Bone marrow (tissue), 2 donors: ENCODE measurements around the gene MIB1.

ENCODE experiments used
- DNase-seq, 2 donors: peaks; one replicate each; lab custom pipeline; 2025; lab: John Stamatoyannopoulos, UW

Gene MIB1

DNA sequence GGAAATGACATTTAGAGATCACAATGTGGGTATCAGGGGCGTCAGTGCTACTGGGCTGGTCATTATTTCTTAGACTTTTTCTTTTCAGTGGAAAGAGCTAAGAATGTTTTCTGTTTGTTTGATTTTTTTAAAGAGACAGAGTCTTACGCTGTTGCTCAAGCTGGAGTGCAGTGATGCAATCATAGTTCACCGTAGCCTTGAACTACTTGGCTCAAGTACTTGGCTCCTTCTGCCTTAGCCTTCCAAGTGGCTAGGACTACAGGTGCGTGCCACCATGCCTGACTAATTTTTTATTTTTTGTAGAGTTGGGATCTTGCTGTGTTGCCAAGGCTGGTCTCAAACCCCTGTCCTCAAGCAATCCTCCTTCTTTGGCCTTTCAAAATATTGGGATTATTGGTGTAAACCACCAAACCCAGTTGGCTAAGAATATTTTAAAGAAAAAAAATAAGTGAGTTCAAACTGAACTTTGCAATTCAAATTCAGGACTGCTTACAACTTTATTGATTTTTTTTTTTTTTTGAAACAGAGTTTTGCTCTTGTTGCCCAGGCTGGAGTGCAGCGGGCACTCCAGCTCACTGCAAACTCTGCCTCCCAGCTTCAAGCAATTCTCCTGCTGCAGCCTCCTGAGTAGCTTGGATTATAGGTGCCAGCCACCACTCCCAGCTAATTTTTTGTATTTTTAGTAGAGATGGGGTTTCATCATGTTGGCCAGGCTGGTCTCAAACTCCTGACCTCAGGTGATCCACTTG, 154.2 kb downstream of the MIB1 start:
- no peak for DNase-seq

- no peak for DNase-seq
Measured at GRCh38 chr18:21896732-21897336, 156.2 kb downstream of the MIB1 start.

DNA sequence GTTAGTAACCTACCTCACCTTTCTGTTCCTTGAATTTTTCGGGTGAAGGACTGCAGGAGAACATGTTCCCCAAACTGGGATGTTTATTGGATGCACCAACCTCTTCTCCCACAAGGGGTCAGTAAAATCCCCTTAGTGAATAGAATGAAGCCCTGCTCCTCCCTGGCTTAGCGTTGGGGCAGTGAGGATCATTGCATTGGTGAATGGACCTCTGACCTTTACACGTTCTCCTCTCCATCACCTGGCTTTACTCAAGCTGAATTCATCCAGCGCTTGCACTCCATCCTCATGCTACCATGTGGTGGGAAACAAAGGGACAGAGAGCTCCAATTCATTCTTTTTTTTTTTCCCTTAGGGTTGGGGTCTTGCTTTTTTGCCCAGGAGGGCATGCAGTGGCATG, 157.2 kb downstream of the MIB1 start:
- no peak for DNase-seq

GRCh38 chr18:21900605-21901352, 160.2 kb downstream of the MIB1 start:
- no peak for DNase-seq

- DNase-seq, result no peak
Measured at GRCh38 chr18:21901423-21901945, 160.9 kb downstream of the MIB1 start.

- no peak for DNase-seq
Measured at GRCh38 chr18:21903709-21904108, 163.1 kb downstream of the MIB1 start.

- DNase-seq, result no peak
Measured at GRCh38 chr18:21904856-21905255, 164.3 kb downstream of the MIB1 start.

- DNase-seq, result no peak
Measured at GRCh38 chr18:21907451-21907850, 166.9 kb downstream of the MIB1 start.

GRCh38 chr18:21908711-21909110, 168.1 kb downstream of the MIB1 start:
- DNase-seq, result no peak

- DNase-seq, result no peak
Measured at GRCh38 chr18:21910906-21911305, 170.3 kb downstream of the MIB1 start.

GRCh38 chr18:21911551-21911950, 171.0 kb downstream of the MIB1 start:
- DNase-seq, result no peak

DNA sequence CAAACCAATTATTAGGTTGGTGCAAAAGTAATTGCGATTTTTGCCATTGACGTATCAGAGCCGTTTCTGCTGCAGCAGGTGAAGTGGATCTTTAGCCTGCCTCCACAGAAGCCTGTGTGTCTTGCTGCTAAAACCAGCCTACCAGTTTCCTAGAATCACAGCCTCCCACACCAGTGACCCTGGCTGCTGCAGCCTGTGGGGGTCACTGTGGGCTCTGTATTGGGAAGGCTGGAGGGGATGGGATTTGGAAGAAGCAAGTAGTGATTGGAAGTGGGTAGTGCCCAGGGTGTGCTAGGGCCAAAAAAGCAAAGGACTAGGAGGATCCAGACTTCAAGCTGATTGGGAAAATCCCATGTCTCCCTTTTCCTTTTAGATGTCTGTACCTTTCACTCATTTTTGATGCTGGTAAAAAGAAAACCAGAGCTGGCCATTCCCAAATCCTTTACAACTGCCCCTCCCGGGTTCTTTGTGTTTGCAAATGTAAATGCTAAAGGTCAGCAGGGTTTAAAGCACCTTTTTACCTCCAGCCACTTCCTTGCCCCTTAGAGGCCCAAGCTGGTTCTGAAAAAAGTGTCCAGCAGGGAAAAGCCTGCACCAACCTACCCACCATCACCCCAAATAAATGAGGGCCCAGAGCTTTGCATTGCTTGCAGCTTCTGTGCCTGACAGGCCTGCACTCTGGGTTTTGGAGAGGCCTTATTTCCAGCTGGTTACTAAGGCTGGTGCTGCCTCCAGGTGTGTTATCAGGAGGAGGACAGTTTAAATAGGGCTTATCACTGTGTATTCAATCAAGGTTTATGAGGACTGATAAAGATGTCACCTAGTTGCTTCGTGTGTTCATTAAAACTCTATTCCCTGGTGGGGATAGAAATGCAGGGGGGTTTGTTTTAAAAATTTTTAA, 172.0 kb downstream of the MIB1 start:
- no peak for DNase-seq

- DNase-seq, result no peak
Measured at GRCh38 chr18:21914739-21915319, 174.2 kb downstream of the MIB1 start.

- DNase-seq, result no peak
Measured at GRCh38 chr18:21915546-21915945, 175.0 kb downstream of the MIB1 start.

DNA sequence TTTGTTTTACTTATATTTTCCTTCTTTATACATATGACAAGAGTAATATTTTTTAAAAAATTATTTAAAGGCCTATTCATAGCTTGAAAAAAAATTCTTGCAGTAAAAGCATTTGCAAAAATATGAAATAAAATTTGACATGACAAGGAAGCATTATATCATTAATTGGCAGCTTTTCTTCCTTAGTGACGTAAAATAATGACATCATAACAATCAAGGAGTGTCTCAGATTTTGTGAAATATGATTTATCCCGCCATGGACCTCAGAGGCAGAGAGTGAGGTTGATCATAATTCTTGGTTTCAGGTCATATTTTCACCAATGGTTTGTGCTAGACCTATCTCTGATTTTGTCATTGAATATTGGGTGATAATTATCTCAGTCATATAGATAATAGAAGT, 176.0 kb downstream of the MIB1 start:
- DNase-seq, result no peak

DNA sequence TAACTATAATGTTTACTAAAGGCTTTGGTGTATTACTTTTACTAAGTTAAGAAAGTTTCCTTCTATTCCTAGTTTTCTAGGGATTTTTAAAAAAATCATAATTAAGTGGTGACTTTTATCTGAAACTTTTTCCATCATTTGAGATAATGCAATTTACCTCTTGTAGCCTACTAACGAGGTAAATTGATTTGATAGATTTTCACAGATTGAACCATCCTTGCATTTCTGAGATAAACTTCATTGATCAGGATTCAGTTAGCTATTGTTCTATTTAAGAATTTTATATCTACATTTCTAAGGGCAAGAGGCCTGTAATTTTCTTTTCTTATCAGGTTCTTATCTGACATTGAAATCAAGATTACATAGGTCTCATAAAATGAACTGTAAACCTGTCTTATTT, 178.1 kb downstream of the MIB1 start:
- no peak for DNase-seq
